Pancreas (tissue), 10 donors: ENCODE results near the gene ZMYND8. TPM values are rescaled to one million over a fixed set of nuclear protein-coding genes. Genes with fewer than 3 reads are reported as not detected.

Experiments
- ATAC-seq, 4 donors: fragments of 200-7000 bp; cut with Tn5 transposase; one replicate each; pipeline versions ENCODE4 v1.8.0 to v1.9.1; 2020; ENCODE audit warnings: mild to moderate bottlenecking in 4 of 4, moderate library complexity in 4 of 4
- DNase-seq, 6 donors: peaks; one replicate each; pipeline ENCODE4 v3.0.0-alpha.2; 2020
- FAIRE-seq: peaks from 2 replicates; lab custom pipeline; 2012; peaks lifted over from hg19 to GRCh38; lab: Jason Lieb, UNC
- H3K27ac ChIP-seq, 4 donors: fragments of 200-600 bp; sonication (generic); 1 replicate in 3 of 4; 2 replicates in 1 of 4; pipeline versions ENCODE4 v1.5.0 to v1.8.0; 2020
- H3K27me3 ChIP-seq, 4 donors: fragments of 200-600 bp; one replicate each; pipeline ENCODE4 v1.8.0; 2021
- H3K36me3 ChIP-seq, 3 donors: fragments of 200-600 bp; sonication (generic) in 1 of 3; one replicate each; pipeline versions ENCODE4 v1.5.0 to v1.8.0; 2020 to 2021
- H3K4me1 ChIP-seq, 3 donors: fragments of 200-600 bp; one replicate each; pipeline ENCODE4 v1.8.0; 2021
- H3K4me3 ChIP-seq, 4 donors: fragments of 200-600 bp; sonication (generic) in 2 of 4; one replicate each; pipeline versions ENCODE4 v1.5.0 to v1.8.0; 2020 to 2021
- H3K9me3 ChIP-seq, 4 donors: fragments of 200-600 bp; one replicate each; pipeline ENCODE4 v1.8.0; 2021
- CTCF ChIP-seq, 4 donors: fragments of 200-600 bp; sonication (generic) in 3 of 4; IDR thresholded peaks; one replicate each; pipeline versions ENCODE4 v1.5.0 to v1.8.0; 2021; ENCODE audit warnings: antibody characterized with exemption in 4 of 4
- WGBS, 2 donors: extraction: QIAGEN DNeasy Blood & Tissue Kit; methylation state at CpG; one replicate each; pipeline ENCODE4 v1.1.7; 2013; 5-methylcytosine and 5-hydroxymethylcytosine counted together
- intact Hi-C, 3 donors: fragments of 100-400 bp; cut with DNase I; formaldehyde crosslinking; loops; one replicate each; pipeline versions ENCODE4 v1.11.1 to v1.14.2; 2022
- polyA plus RNA-seq, 2 donors: library from polyadenylated mRNA; stranded (reverse); fragments of 200-250 nt; gene quantifications; one replicate each; pipeline ENCODE4 v1.2.3, GENCODE V29; 2013
- total RNA-seq, 6 donors: library from RNA; stranded (reverse); fragmentation: NEBNext Ultra II Directional in 4 of 6; extraction: Animal tissue kit (Norgen Biotek cat#: 25700) in 4 of 6; gene quantifications; one replicate each; pipeline versions ENCODE4 v1.2.1 to v1.2.4, GENCODE V29; 2021 to 2023
- donor health status: healthy with polysubstance abuse.
- donor health status: DM: no; HTN: no; CAD: no; lungs with moderate emphysema.
- donor health status: DM: no; HTN: no; CAD: no.
- donor health status: control.
- donor health status: control.
- donor health status: Bipolar disorder and iron deficiency.
- donor health status: DM: yes; HTN: yes; CAD: no.
- donor health status: DM: no; HTN: no; CAD: no.
- donor health status: DM: no; HTN: no; CAD: no.
- donor health status: DM: yes; HTN: yes; CAD: no.

The ZMYND8 gene
- total and polyA plus RNA-seq, 8 donors = 10.8 to 25.6 (median 17.2) TPM

DNA sequence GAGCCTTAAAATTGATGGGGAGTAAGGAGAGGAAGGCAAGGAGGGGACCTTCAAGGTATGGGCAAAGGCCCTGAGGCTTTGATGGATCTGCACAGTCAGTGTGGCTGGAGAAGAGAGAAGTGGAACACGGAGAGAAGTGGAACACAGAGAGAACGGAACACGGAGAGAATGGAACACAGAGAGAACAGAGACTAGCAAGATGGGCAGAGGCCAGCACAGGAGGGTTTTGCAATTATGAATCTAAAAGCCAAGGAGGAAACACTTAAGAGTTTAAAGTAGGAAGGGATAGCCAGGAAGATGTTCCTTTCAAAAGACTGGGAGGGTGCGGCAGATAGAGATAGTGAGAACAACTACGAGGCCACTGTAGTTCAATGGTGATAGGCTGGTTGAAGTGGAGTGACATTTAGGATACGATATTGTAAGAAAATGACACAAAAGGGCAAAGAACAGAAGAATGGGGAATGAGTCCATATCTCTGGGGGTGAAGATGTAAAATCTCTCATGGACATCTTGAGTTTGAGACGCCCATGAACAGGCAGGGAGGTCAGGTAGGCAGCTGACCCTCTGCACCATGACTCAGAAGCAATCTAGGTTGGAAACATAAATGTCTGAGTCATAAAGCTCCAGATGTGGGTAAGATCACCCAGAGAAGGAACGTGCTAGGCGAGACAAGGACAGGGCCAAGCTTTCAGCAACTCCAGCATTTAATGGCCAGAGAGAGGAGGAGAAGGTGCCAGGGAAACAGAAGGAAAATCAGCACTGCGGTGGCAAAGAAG, 25.4 kb downstream of the ZMYND8 start:
- peaks cover 0 to 25% (median 11%) of the 10 kb centered on the region in 3 donors for H3K4me1 ChIP-seq
- ATAC-seq (peak in 2 of 4 donors; percentile 18 to 37), DNase-seq (no peak), FAIRE-seq (no peak)
- no peaks in the 10 kb centered on the region for H3K36me3 ChIP-seq
- no peak overlapping the region for H3K4me3 ChIP-seq
- no peaks in the 10 kb centered on the region for H3K27me3 ChIP-seq
- no peaks in the 10 kb centered on the region for H3K9me3 ChIP-seq
- whole genome bisulfite sequencing, 2 donors = 86 to 88% methylated on average over 10 of the region's 10 CpGs
- intact Hi-C loops = no loop called here
- no peak for TF ChIP-seq CTCF (IDR thresholded peaks at IDR 0.05)
- H3K27ac ChIP-seq = no peak overlapping the region

- intact Hi-C loops = no loop called here
- DNase-seq = no peak
- no peak for TF ChIP-seq CTCF (IDR thresholded peaks at IDR 0.05)
- ATAC-seq = no peak
- no peaks in the 10 kb centered on the region for H3K36me3 ChIP-seq
- peaks cover 0 to 25% (median 11%) of the 10 kb centered on the region in 3 donors for H3K4me1 ChIP-seq
- no peak for FAIRE-seq
- 87 to 88% methylated on average over 3 of the region's 3 CpGs for WGBS, 2 donors
- H3K27ac ChIP-seq = no peak overlapping the region
- no peak overlapping the region for H3K4me3 ChIP-seq
- H3K9me3 ChIP-seq = no peaks in the 10 kb centered on the region
- H3K27me3 ChIP-seq = no peaks in the 10 kb centered on the region
Observed at GRCh38 chr20:47330071-47330470, 26.4 kb downstream of the ZMYND8 start.

DNA sequence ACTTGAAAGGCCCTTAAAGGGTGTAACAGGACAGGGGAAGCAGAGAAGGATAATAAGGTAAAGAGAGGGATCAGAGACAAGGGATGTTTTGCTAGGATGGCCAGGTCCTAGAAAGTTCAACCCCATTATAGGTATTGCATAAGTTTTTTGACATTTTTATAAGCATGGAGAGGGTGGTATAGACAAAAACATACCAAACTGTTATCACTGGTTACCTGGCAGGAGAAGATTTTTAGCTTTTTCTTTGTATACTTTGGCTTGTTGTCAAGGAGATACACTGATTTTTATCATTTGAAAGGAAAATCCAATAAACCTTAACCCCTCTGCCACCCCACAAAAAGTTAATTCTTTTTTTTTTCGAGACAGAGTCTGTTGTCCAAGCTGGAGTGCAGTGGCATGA, 28.4 kb downstream of the ZMYND8 start:
- no peak for DNase-seq
- Histone ChIP-seq H3K36me3 (no peaks in the 10 kb centered on the region), H3K27ac (peak overlapping the region in 3 of 4 donors; percentile 32 to 50 (median 40)), H3K27me3 (no peaks in the 10 kb centered on the region), H3K4me3 (no peak overlapping the region), H3K4me1 (peaks cover under 1 to 18% (median 12%) of the 10 kb centered on the region in 3 donors), H3K9me3 (no peaks in the 10 kb centered on the region)
- ATAC-seq = peak in 1 of 4 donors; percentile 32
- intact Hi-C loops = no loop called here
- WGBS, 2 donors = 74 to 75% methylated on average over 1 of the region's 1 CpG
- no peak for FAIRE-seq
- TF ChIP-seq CTCF (IDR thresholded peaks at IDR 0.05) = no peak

DNA sequence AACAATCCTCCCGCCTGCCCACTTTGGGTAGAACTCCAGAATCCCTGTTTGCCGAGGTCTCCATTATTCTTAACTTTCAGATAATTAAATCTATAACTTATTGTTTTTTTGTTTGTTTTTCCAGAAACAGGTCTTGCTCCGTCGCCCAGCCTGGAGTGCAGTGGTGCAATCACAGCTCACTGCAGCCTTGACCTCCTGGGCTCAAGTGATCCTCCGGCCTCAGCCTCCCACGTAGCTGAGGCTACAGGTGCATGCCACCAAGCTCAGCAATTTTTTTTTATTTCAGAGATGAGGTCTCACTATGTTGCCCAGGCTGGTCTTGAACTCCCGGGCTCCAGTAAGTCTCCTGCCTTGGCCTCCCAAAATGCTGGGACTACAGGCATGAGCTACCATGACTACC, 28.8 kb downstream of the ZMYND8 start:
- H3K27me3 ChIP-seq = no peaks in the 10 kb centered on the region
- intact Hi-C loops = no loop called here
- H3K4me1 ChIP-seq = peaks cover 5 to 21% (median 14%) of the 10 kb centered on the region in 3 donors
- no peak for DNase-seq
- 51 to 53% methylated on average over 7 of the region's 7 CpGs for WGBS, 2 donors
- no peak for TF ChIP-seq CTCF (IDR thresholded peaks at IDR 0.05)
- H3K27ac ChIP-seq = peak overlapping the region in 1 of 4 donors; percentile 32
- ATAC-seq = no peak
- H3K36me3 ChIP-seq = no peaks in the 10 kb centered on the region
- no peak for FAIRE-seq
- no peaks in the 10 kb centered on the region for H3K9me3 ChIP-seq
- H3K4me3 ChIP-seq = no peak overlapping the region

DNA sequence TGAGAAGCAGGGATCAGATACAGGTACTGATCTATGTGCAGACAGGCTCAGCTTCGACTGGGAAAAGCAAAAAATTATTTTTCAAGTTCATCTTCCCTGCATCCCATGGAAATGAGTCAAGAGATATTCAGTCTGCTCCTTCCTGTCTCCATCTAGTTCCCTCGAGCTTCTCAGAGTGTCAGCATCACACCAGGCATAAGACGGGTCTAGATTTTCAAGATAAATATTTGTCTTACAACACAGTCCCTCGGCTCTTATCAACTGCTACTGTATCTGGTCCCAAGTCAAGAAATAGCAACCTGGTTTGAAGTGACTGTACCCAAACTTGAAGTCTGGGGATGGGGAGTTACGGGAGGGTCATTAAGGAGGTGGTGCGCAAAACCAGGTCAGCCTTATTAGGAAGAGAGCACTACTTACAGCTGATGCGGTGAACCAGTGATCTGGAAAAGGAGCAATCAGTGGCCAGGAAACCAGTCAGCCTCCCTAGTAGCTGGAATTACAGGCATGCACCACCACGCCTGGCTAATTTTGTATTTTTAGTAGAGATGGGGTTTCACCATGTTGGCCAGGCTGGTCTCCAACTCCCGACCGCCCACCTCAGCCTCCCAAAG, 29.7 kb downstream of the ZMYND8 start:
- 72 to 74% methylated on average over 10 of the region's 10 CpGs for WGBS, 2 donors
- no peak overlapping the region for H3K4me3 ChIP-seq
- peaks cover 8 to 30% (median 22%) of the 10 kb centered on the region in 3 donors for H3K4me1 ChIP-seq
- no peak for TF ChIP-seq CTCF (IDR thresholded peaks at IDR 0.05)
- H3K9me3 ChIP-seq = no peaks in the 10 kb centered on the region
- ATAC-seq (no peak), FAIRE-seq (no peak), DNase-seq (no peak)
- no peak overlapping the region for H3K27ac ChIP-seq
- H3K36me3 ChIP-seq = no peaks in the 10 kb centered on the region
- no peaks in the 10 kb centered on the region for H3K27me3 ChIP-seq
- intact Hi-C loops = no loop called here
